PC-9 (cell line): ENCODE results near the gene FADD. TPM values are rescaled to one million over a fixed set of nuclear protein-coding genes. Genes with fewer than 3 reads are reported as not detected.

Experiments
- BruUV-seq: library from RNA; stranded (reverse); fragments of 400-500 nt; replicated peaks from 2 replicates; lab custom pipeline; 2021; lab: Mats Ljungman, UMichigan
- CTCF ChIA-PET: fragments of 300-600 bp; sonication (Branson Sonifier 250); formaldehyde crosslinking; loops from one replicate; lab custom pipeline; 2022; ENCODE audit warnings: antibody characterized with exemption; lab: Charles Lee
- POLR2A ChIA-PET: fragments of 300-600 bp; sonication (Branson Sonifier 250); formaldehyde crosslinking; loops from one replicate; lab custom pipeline; 2022; ENCODE audit warnings: antibody characterized with exemption; ENCODE audit not compliant: unreplicated experiment; lab: Charles Lee
- DNase-seq, 2 experiments: peaks; one replicate each; pipeline versions ENCODE4 v3.0.0 to v3.0.0-alpha.2; 2015 to 2022; ENCODE audit warnings: mixed read lengths in 1 of 2
- H2AFZ ChIP-seq: fragments of 200-600 bp; sonication (generic); 2 replicates; pipeline ENCODE4 v1.8.1; 2017; ENCODE audit warnings: antibody characterized with exemption
- H3F3A ChIP-seq: fragments of 200-600 bp; sonication (generic); 2 replicates; pipeline ENCODE4 v1.8.1; 2017; ENCODE audit warnings: antibody characterized with exemption, mild to moderate bottlenecking, low read depth; ENCODE audit not compliant: insufficient read depth
- H3K27ac ChIP-seq: fragments of 200-600 bp; sonication (generic); 2 replicates; pipeline ENCODE4 v1.6.1; 2016; ENCODE audit warnings: mixed run types
- H3K27me3 ChIP-seq: fragments of 200-600 bp; sonication (generic); 2 replicates; pipeline ENCODE4 v1.6.1; 2016; ENCODE audit warnings: low read depth, mixed run types; ENCODE audit not compliant: insufficient read depth
- H3K36me3 ChIP-seq: fragments of 200-600 bp; sonication (generic); 2 replicates; pipeline ENCODE4 v1.6.1; 2016; ENCODE audit warnings: low read depth, mixed run types
- H3K4me1 ChIP-seq: fragments of 200-600 bp; sonication (generic); replicated peaks from 2 replicates; pipeline ENCODE4 v1.6.1; 2016; ENCODE audit warnings: mixed run types; ENCODE audit not compliant: insufficient read depth
- H3K4me2 ChIP-seq: fragments of 200-600 bp; sonication (generic); 2 replicates; pipeline ENCODE4 v1.6.1; 2017; ENCODE audit warnings: mixed run types
- H3K4me3 ChIP-seq: fragments of 200-600 bp; sonication (generic); 2 replicates; pipeline ENCODE4 v1.6.1; 2016; ENCODE audit warnings: mixed run types
- H3K79me2 ChIP-seq: fragments of 200-600 bp; sonication (generic); 2 replicates; pipeline ENCODE4 v1.6.1; 2017; ENCODE audit warnings: low read depth, mixed run types
- H3K9me2 ChIP-seq: fragments of 200-600 bp; sonication (generic); 2 replicates; pipeline ENCODE4 v1.8.1; 2017; ENCODE audit warnings: mild to moderate bottlenecking; ENCODE audit not compliant: insufficient read depth
- H3K9me3 ChIP-seq: fragments of 200-600 bp; sonication (generic); 2 replicates; pipeline ENCODE4 v1.8.1; 2016; ENCODE audit warnings: low read depth; ENCODE audit not compliant: insufficient read depth
- H4K20me1 ChIP-seq: fragments of 200-600 bp; sonication (generic); 2 replicates; pipeline ENCODE4 v1.8.1; 2017; ENCODE audit not compliant: insufficient read depth
- EZH2 ChIP-seq: fragments of 200-600 bp; sonication (generic); IDR thresholded peaks from 2 replicates; pipeline ENCODE4 v1.8.0; 2017; ENCODE audit warnings: antibody characterized with exemption, low read depth
- intact Hi-C: fragments of 100-400 bp; cut with micrococcal nuclease; formaldehyde crosslinking; loops from one replicate; pipeline ENCODE4 v1.10.0; 2022; ENCODE audit not compliant: unreplicated experiment
- total RNA-seq: library from RNA; stranded (reverse); gene quantifications from 2 replicates; pipeline ENCODE4 v1.2.3, GENCODE V29; 2021
- TF ChIP-seq, protein P1 (sequence below): fragments of 200-600 bp; sonication (generic); conservative IDR thresholded peaks from 2 replicates; pipeline ENCODE4 v1.6.1; 2017; ENCODE audit warnings: mixed run types, antibody characterized with exemption, mild to moderate bottlenecking, moderate library complexity

The FADD gene
- total RNA-seq, 1 experiment from 2014 or later: 47.8 TPM

DNA sequence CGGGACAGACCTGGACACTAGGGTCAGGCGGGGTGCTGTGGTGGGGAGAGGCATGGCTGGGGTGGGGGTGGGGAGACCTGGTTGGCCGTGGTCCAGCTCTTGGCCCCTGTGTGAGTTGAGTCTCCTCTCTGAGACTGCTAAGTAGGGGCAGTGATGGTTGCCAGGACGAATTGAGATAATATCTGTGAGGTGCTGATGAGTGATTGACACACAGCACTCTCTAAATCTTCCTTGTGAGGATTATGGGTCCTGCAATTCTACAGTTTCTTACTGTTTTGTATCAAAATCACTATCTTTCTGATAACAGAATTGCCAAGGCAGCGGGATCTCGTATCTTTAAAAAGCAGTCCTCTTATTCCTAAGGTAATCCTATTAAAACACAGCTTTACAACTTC, 3.9 kb downstream of the FADD start:
- no TSS peak for BruUV-seq
- POLR2A ChIA-PET: interaction anchor here (0.6 kb wide), 1 partner anchor 9 kb away, joined by 6 read pairs; no protein-coding TSS in a partner anchor

DNA sequence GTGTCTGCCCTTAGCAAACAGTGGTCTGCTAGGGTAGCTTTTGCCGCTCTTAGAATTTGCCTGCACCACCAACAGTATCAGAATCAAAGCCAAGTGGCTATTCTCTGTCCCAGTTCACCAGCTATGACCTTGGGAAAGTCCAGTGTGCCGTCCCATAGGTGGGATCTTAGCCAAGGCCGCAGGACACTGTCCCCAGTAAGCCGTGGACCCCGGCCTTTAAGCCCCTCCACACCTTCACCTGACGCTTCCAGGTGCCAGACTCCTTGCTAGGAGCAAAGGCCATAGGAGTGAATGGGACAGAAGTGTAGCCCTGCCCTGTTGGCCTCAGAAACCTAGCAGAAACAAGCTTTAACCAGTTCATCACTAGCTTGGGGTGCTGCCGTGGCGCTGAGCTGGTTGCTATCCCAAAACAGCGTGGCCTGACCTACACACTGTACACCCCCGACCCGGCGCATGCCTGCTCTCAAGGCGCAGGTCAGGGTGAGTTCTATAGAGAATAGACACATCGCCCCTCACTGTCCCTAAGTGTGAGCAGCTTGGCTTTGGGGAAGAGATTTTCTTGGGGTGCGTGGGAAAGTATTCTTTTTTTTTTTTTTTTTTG, 4.5 kb downstream of the FADD start:
- Histone ChIP-seq H2AFZ (no peak overlapping the region), H3F3A (peaks cover 66% of the 10 kb centered on the region), H3K79me2 (peaks cover 48% of the 10 kb centered on the region), H3K9me3 (no peaks in the 10 kb centered on the region), H3K9me2 (no peaks in the 10 kb centered on the region), H3K36me3 (peaks cover 30% of the 10 kb centered on the region), H3K27me3 (no peaks in the 10 kb centered on the region), H3K4me1 (peaks cover 10% of the 10 kb centered on the region), H3K27ac (no peak overlapping the region), H4K20me1 (peaks cover 61% of the 10 kb centered on the region), H3K4me2 (no peak overlapping the region), H3K4me3 (no peak overlapping the region)
- ChIA-PET POLR2A (interaction anchor here (0.6 kb wide), 4 partner anchors 9 to 1977 kb away, joined by 3 to 21 read pairs (median 6); no protein-coding TSS in a partner anchor), CTCF (interaction anchor here (0.6 kb wide), 3 partner anchors 9 to 907 kb away, joined by 4 to 8 read pairs (median 4); no protein-coding TSS in a partner anchor)
- intact Hi-C loops: no loop called here
- TF ChIP-seq EZH2: no peak
- TF ChIP-seq, protein P1, sequence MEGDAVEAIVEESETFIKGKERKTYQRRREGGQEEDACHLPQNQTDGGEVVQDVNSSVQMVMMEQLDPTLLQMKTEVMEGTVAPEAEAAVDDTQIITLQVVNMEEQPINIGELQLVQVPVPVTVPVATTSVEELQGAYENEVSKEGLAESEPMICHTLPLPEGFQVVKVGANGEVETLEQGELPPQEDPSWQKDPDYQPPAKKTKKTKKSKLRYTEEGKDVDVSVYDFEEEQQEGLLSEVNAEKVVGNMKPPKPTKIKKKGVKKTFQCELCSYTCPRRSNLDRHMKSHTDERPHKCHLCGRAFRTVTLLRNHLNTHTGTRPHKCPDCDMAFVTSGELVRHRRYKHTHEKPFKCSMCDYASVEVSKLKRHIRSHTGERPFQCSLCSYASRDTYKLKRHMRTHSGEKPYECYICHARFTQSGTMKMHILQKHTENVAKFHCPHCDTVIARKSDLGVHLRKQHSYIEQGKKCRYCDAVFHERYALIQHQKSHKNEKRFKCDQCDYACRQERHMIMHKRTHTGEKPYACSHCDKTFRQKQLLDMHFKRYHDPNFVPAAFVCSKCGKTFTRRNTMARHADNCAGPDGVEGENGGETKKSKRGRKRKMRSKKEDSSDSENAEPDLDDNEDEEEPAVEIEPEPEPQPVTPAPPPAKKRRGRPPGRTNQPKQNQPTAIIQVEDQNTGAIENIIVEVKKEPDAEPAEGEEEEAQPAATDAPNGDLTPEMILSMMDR: no peak
- no TSS peak for BruUV-seq
- no peak for DNase-seq

More for the DNA sequence above, 3.9 kb downstream of the FADD start:
- H3K9me3 ChIP-seq: no peaks in the 10 kb centered on the region
- H3K36me3 ChIP-seq: peaks cover 30% of the 10 kb centered on the region
- no peak overlapping the region for H3K4me2 ChIP-seq
- peaks cover 61% of the 10 kb centered on the region for H4K20me1 ChIP-seq
- peaks cover 70% of the 10 kb centered on the region for H3F3A ChIP-seq
- CTCF ChIA-PET: no interaction called here
- TF ChIP-seq, protein P1: no peak
- no peak for TF ChIP-seq EZH2
- peaks cover 17% of the 10 kb centered on the region for H3K4me1 ChIP-seq
- intact Hi-C loops: no loop called here
- H3K79me2 ChIP-seq: peaks cover 48% of the 10 kb centered on the region
- H3K27ac ChIP-seq: no peak overlapping the region
- no peaks in the 10 kb centered on the region for H3K27me3 ChIP-seq
- H3K9me2 ChIP-seq: no peaks in the 10 kb centered on the region
- DNase-seq: no peak
- H3K4me3 ChIP-seq: no peak overlapping the region
- no peak overlapping the region for H2AFZ ChIP-seq

DNA sequence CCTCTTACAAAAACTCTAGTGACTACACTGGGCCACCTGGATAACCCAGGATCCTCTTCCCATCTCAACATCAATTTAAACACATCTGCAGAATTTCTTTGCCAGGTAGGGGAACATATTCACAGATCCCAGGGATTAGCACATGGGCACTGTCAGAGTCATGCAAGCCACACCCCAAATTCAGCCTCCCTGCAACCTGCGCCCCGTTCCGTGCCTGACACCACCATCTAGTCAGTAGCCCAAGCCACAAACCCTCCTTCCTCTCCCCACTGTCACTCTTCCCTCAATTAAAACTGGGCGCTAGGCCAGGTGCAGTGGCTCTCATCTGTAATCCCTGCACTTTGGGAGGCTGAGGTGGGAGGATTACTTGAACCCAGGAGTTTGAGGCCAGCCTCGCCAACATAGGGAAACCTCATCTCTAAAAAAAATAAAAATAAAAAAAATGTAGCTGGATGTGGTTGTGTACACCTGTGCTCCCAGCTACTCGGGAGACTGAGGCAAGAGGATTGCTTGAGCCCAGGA, 6.4 kb downstream of the FADD start:
- Histone ChIP-seq H3K4me2 (no peak overlapping the region), H3K27ac (no peak overlapping the region), H4K20me1 (peaks cover 55% of the 10 kb centered on the region), H3K36me3 (peaks cover 29% of the 10 kb centered on the region), H3K4me3 (no peak overlapping the region), H3F3A (peaks cover 59% of the 10 kb centered on the region), H3K4me1 (peaks cover 8% of the 10 kb centered on the region), H3K27me3 (no peaks in the 10 kb centered on the region), H3K9me2 (no peaks in the 10 kb centered on the region), H2AFZ (no peak overlapping the region), H3K9me3 (no peaks in the 10 kb centered on the region), H3K79me2 (peaks cover 34% of the 10 kb centered on the region)
- CTCF ChIA-PET: no interaction called here
- intact Hi-C loops: no loop called here
- no TSS peak for BruUV-seq
- DNase-seq: no peak
- POLR2A ChIA-PET: interaction anchor here (0.5 kb wide), 1 partner anchor 1466 kb away, joined by 3 read pairs; no protein-coding TSS in a partner anchor
- TF ChIP-seq, protein P1: no peak
- TF ChIP-seq EZH2: no peak
